ENCODE data around the gene OR1B1. TPM values are rescaled to one million over a fixed set of nuclear protein-coding genes. Genes with fewer than 3 reads are reported as not detected.
"Not testable (repeated sequence)": the region's sequence is repeated elsewhere in the genome, so short reads cannot be mapped to it uniquely, and the experiment has no call there.

Gene OR1B1
- total RNA-seq, 2 donors from 2014 or later: not detected

GRCh38 chr9:122642226-122642625 is 15.2 kb downstream of the OR1B1 start:
- H3K4me3 ChIP-seq: no peak overlapping the region
- no peaks in the 10 kb centered on the region for H3K36me3 ChIP-seq
- no peak overlapping the region for H3K9ac ChIP-seq (ENCODE audit: low read depth in 2 of 2, low read length in 2 of 2)
- no peak for TF ChIP-seq CTCF (IDR thresholded peaks at IDR 0.05)
- no peak overlapping the region for H3K27ac ChIP-seq
- intact Hi-C loops (cut with DNase I): no loop called here
- no peaks in the 10 kb centered on the region for H3K9me3 ChIP-seq
- DNase-seq: no peak
- H3K4me1 ChIP-seq: no peaks in the 10 kb centered on the region
- no peaks in the 10 kb centered on the region for H3K27me3 ChIP-seq

DNA sequence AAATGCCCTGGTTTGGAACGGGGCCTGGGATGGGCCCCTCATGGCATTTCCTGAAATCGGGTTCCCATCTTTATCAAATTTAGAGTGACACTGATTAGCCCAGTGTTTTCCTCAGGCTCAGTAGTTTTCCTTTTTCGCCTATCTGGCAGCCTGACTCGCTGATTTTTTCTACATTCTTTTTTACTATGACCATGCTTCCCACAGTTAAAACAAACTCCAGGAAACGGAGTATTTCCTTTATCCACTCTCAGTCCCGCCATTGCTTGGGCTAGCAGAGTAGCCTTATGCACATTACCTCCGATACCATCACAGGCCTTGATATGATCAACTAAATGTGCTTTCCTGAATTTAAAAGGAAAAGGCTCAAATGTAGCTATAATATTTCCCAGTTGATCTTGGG is 37.4 kb downstream of the OR1B1 start:
- no peak overlapping the region for H3K4me3 ChIP-seq
- no peaks in the 10 kb centered on the region for H3K27me3 ChIP-seq
- no peak overlapping the region for H3K27ac ChIP-seq
- intact Hi-C loops (cut with DNase I): no loop called here
- H3K9me3 ChIP-seq: no peaks in the 10 kb centered on the region
- H3K4me1 ChIP-seq: no peaks in the 10 kb centered on the region
- H3K9ac ChIP-seq (ENCODE audit: low read depth in 2 of 2, low read length in 2 of 2): no peak overlapping the region
- no peak for DNase-seq
- no peaks in the 10 kb centered on the region for H3K36me3 ChIP-seq
- no peak for TF ChIP-seq CTCF (IDR thresholded peaks at IDR 0.05)

GRCh38 chr9:122614362-122614761 is 43.1 kb downstream of the OR1B1 start, which contains the start of gene OR1Q1:
Gene OR1Q1 (plus strand): TSS chr9:122614738. CDS start chr9:122614738, 0 bp downstream.
- Histone ChIP-seq H3K4me3 (no peak within 1 kb of the TSS), H3K27me3 (no peaks in the 10 kb centered on the region), H3K4me1 (no peaks in the 10 kb centered on the region), H3K36me3 (no peaks in the 10 kb centered on the region), H3K9ac (ENCODE audit: low read depth in 2 of 2, low read length in 2 of 2) (no peak within 1 kb of the TSS), H3K27ac (no peak within 1 kb of the TSS), H3K9me3 (no peaks in the 10 kb centered on the region)
- intact Hi-C loops (cut with DNase I): no loop called here
- TF ChIP-seq CTCF (IDR thresholded peaks at IDR 0.05): no peak
- no peak for DNase-seq

DNA sequence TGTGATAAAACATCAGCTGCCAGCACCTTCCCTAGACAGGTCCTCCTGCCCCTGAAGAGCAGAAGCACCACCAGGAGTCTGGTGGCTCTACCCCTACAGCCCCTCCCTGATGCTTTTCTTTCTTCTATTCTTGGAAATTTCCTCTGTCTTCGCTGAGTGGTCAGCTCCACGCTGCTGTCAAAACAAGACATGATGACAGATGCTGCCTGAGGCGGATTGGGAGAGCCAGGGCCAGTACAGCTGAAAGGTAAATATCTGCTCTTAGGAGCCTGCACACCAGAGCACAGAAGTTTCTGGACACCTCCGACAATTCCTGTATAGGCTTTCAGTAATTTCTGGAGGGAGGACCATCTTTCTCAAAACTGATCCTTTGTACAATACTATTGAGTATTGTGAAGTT is 47.6 kb downstream of the OR1B1 start:
- DNase-seq: no peak
- no peaks in the 10 kb centered on the region for H3K4me1 ChIP-seq
- H3K36me3 ChIP-seq: no peaks in the 10 kb centered on the region
- H3K27ac ChIP-seq: no peak overlapping the region
- TF ChIP-seq CTCF (IDR thresholded peaks at IDR 0.05): no peak
- H3K27me3 ChIP-seq: no peaks in the 10 kb centered on the region
- H3K9ac ChIP-seq (ENCODE audit: low read depth in 2 of 2, low read length in 2 of 2): no peak overlapping the region
- H3K9me3 ChIP-seq: no peaks in the 10 kb centered on the region
- intact Hi-C loops (cut with DNase I): no loop called here
- no peak overlapping the region for H3K4me3 ChIP-seq

GRCh38 chr9:122606587-122606986 is 50.8 kb downstream of the OR1B1 start:
- no peak for TF ChIP-seq CTCF (IDR thresholded peaks at IDR 0.05)
- no peak overlapping the region for H3K9ac ChIP-seq (ENCODE audit: low read depth in 2 of 2, low read length in 2 of 2)
- no peak overlapping the region for H3K4me3 ChIP-seq
- no peaks in the 10 kb centered on the region for H3K36me3 ChIP-seq
- H3K4me1 ChIP-seq: no peaks in the 10 kb centered on the region
- H3K9me3 ChIP-seq: no peaks in the 10 kb centered on the region
- intact Hi-C loops (cut with DNase I): no loop called here
- H3K27ac ChIP-seq: no peak overlapping the region
- no peaks in the 10 kb centered on the region for H3K27me3 ChIP-seq
- DNase-seq: no peak

GRCh38 chr9:122605691-122606090 is 51.7 kb downstream of the OR1B1 start:
- no peak for DNase-seq
- H3K4me3 ChIP-seq: no peak overlapping the region
- H3K9me3 ChIP-seq: no peaks in the 10 kb centered on the region
- no peak overlapping the region for H3K9ac ChIP-seq (ENCODE audit: low read depth in 2 of 2, low read length in 2 of 2)
- H3K27ac ChIP-seq: no peak overlapping the region
- H3K36me3 ChIP-seq: no peaks in the 10 kb centered on the region
- no peaks in the 10 kb centered on the region for H3K4me1 ChIP-seq
- TF ChIP-seq CTCF (IDR thresholded peaks at IDR 0.05): no peak
- H3K27me3 ChIP-seq: no peaks in the 10 kb centered on the region
- intact Hi-C loops (cut with DNase I): no loop called here

DNA sequence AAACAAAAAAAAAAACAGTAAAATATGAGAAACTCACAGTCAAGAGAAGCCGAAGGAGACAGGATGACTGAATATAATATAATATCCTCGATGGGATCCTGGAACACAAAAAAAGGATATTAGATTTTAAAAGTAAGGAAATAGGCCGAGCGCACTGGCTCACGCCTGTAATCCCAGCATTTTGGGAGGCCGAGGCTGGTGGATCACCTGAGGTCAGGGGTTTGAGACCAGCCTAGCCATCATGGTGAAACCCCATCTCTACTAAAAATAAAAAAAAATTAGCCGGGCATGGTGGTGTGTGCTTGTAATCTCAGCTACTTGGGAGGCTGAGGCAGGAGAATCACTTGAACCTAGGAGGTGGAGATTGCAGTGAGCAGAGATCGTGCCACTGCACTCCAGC is 74.1 kb downstream of the OR1B1 start, which contains the start of gene OR1L8:
TSS of gene OR1L8 (minus strand) at position 101 of the 400 bp plus-strand sequence. CDS start 14,907 bp downstream, outside the sequence.
- H3K36me3 ChIP-seq; DNase-seq; H3K9ac ChIP-seq (ENCODE audit: low read depth in 2 of 2, low read length in 2 of 2); H3K27ac ChIP-seq; intact Hi-C loops (cut with DNase I); H3K4me1 ChIP-seq; H3K9me3 ChIP-seq; H3K4me3 ChIP-seq; H3K27me3 ChIP-seq: not testable (repeated sequence)
